Coronary artery (tissue), 2 donors: Measurements from ENCODE around the gene NEK8.
"Not testable (repeated sequence)": the region's sequence is repeated elsewhere in the genome, so short reads cannot be mapped to it uniquely, and the experiment has no call there.

Experiments used
- DNase-seq: peaks from one replicate; pipeline ENCODE4 v3.0.0-alpha.2; 2017; ENCODE audit warnings: low spot score
- H3K27ac ChIP-seq, 2 donors: fragments of 200-600 bp; sonication (generic); one replicate each; pipeline ENCODE4 v1.5.1; 2016 to 2019
- H3K4me3 ChIP-seq: fragments of 200-600 bp; sonication (generic); 2 replicates; pipeline ENCODE4 v1.5.1; 2016; ENCODE audit warnings: mild to moderate bottlenecking, moderate library complexity
- TF ChIP-seq, protein P1 (sequence below): fragments of 200-600 bp; sonication (generic); IDR thresholded peaks from one replicate; pipeline ENCODE4 v1.5.1; 2019; ENCODE audit warnings: antibody characterized with exemption

NEK8 gene

DNA sequence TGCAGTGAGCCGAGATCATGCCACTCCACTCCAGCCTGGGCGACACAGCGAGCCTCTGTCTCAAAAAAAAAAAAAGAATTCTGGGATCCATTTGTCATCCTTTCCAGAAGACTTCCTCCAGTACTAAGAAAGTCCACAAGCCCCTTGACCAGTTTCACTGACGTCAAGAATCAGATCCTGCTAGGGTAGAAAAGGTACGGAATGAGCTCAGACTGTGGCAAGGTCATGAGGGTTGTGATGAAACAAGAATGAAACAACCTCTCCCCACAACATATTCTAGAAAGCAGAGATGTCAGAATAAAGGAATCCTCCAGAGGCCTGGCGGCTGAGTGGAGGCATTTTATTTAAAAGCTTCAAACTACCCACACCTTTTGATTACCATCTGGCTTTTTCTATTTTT lies 45.1 kb downstream of the NEK8 start:
- no peak overlapping the region for H3K4me3 ChIP-seq
- TF ChIP-seq, protein P1, sequence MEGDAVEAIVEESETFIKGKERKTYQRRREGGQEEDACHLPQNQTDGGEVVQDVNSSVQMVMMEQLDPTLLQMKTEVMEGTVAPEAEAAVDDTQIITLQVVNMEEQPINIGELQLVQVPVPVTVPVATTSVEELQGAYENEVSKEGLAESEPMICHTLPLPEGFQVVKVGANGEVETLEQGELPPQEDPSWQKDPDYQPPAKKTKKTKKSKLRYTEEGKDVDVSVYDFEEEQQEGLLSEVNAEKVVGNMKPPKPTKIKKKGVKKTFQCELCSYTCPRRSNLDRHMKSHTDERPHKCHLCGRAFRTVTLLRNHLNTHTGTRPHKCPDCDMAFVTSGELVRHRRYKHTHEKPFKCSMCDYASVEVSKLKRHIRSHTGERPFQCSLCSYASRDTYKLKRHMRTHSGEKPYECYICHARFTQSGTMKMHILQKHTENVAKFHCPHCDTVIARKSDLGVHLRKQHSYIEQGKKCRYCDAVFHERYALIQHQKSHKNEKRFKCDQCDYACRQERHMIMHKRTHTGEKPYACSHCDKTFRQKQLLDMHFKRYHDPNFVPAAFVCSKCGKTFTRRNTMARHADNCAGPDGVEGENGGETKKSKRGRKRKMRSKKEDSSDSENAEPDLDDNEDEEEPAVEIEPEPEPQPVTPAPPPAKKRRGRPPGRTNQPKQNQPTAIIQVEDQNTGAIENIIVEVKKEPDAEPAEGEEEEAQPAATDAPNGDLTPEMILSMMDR = no peak
- no peak overlapping the region for H3K27ac ChIP-seq

DNA sequence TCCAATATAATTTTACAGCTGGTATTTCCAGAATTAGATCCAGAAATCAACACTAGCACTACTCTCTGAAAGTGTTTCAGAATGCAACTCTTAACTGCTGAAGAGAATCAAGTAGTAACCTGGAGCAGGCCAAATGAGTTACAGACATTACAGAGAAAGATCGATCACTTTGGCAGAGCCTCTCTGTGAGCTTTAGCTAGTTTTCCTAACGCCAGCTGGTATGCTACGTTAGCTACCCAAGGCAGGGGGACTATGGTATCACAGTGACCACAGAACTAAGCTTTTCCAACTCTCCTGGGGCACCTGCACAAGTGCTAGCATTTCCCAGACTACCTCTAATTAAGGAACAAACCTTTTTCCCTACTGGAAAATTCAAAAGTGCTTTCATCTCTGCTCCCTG lies 45.6 kb downstream of the NEK8 start:
- TF ChIP-seq, protein P1 = no peak
- Histone ChIP-seq H3K27ac (no peak overlapping the region), H3K4me3 (no peak overlapping the region)
- no peak for DNase-seq

More for the DNA sequence above, 45.1 kb downstream of the NEK8 start:
- DNase-seq = no peak

DNA sequence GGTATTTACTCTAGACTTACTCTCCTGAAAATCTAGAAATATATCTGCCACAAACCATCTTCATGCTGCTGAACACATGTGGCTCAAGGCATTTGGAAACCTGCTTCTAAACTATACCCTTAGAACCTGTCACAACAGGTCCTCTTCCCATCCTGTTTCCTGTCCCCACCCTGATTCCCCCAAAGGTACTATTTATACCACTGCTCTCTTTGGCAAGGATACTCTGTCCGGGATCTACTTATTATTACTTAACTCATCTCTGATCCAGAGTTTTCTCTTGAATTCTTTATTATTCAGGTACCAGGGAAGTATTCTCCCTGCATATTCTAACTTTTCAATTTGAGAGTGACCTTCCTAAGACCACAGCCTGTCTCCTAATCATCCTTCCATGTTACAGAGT lies 48.6 kb downstream of the NEK8 start:
- H3K27ac ChIP-seq = no peak overlapping the region
- no peak for DNase-seq
- TF ChIP-seq, protein P1 = no peak
- no peak overlapping the region for H3K4me3 ChIP-seq

DNA sequence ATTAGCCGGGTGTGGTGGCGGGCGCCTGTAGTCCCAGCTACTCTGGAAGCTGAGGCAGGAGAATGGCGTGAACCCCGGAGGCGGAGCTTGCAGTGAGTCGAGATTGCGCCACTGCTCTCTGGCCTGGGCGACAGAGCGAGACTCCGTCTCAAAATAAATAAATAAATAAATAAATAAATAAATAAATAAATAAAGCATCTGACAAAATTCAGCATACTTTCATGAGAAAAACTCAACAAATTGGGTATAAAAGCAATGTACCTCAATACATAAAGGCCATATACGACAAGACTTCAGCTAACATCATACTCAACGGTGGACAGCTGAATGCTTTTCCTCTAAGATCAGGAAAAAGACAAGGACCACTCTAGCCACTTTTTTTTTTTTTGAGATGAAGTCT lies 51.0 kb downstream of the NEK8 start:
- not testable (repeated sequence) for H3K27ac ChIP-seq, H3K4me3 ChIP-seq, DNase-seq

DNA sequence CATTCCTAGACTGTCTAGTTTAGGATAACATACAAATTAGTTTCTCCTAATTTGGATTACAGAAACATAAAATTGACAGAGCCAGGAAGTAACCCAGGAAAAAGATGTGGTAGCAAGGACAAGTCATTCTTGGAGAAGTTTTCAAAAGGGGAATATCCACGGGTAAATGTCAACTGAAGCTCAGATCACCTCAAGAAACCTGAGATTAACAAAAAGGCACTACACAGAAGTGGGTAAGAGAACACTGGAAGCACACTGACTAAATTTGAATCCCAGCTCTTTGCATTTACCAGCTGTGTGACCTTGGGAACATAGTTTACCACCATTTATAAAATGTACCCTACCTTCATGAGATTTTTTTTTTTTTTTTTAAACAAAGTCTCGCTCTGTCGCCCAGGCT lies 54.6 kb downstream of the NEK8 start:
- Histone ChIP-seq H3K4me3 (no peak overlapping the region), H3K27ac (no peak overlapping the region)
- no peak for DNase-seq
- TF ChIP-seq, protein P1 = no peak

DNA sequence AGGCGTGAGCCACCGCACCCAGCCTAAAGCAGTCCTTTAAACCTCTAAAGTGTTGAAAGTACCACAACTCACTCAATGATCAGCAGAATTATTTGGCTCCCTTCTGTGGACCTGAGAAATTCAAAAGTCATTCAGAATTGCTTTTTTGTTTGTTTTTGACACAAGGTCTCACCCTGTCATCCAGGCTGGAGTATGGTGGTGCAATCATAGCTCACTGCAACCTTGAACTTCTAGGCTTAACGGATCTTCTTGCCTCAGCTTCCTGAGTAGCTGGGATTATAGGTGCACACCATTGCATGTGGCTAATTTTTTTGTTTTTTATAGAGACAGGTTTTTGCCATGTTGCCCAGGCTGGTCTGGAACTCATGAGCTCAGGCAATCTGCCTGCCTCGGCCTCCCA lies 59.5 kb downstream of the NEK8 start:
- TF ChIP-seq, protein P1 = no peak
- DNase-seq = no peak
- H3K4me3 ChIP-seq = no peak overlapping the region
- H3K27ac ChIP-seq = no peak overlapping the region
